T-helper 22 cell (primary cell): Measurements from ENCODE around the gene TUBB2B.
"Not testable (repeated sequence)": the region's sequence is repeated elsewhere in the genome, so short reads cannot be mapped to it uniquely, and the experiment has no call there.

ENCODE experiments used
- DNase-seq: peaks from one replicate; pipeline ENCODE4 v3.0.0-alpha.2; 2020; ENCODE audit warnings: low read depth

Gene TUBB2B

DNA sequence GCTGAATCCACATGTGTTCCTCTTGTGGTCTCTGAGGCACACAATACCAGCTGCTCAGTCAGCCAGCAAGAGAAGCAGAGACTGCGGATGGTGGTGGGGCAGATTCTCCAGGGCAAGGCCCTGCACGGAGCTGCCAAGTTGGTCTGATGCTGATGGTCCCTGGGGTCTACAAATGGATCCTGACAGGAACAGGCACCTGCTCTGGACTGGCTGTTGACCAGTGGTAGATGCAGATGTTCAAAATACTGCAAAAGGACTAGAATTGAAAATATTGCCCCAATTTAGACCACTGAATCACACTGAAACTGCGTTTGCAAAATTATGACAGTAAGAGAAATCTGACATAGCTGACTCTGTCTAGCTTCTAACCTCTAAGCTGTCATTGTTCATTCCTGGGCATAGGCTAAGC lies 40.5 kb downstream of the TUBB2B start:
- no peak for DNase-seq

DNA sequence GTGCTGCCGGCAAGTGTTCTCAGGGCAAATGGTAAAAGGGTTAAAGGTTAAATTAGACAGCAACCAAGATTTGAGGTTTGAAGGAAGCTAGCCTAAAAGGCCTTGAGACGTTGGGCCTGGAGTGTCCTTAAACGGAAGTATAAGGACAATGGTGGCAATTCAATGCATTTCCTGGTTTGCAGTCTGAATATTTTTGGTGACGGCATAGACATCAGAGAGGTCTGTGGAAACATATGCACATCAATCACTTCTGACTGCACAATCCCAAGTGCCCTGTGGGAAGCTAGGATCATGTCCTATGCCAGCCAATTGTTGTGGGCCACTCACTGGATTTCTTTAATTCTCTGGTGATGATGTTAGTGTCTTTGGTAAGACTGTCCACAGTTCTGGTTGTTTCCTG lies 44.4 kb downstream of the TUBB2B start:
- DNase-seq, result no peak

DNA sequence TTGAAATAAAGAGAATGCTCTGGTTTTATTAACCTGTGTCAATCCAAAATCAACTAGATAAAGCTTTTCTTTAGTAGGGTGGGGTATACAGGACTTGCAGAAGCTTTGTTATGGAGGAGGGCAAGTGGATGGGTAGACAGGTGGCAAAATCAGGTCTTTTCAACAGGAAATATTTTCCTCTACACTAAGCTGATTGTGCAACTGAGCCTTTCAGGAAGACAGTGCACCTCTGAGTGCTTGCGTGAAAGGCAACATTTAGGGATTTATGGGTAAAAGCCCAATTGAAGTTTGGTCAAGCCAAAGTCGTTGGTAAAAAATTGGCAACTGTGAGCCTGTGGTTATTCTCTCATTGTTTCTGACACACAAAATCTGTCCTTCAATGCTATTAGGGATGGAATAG lies 46.3 kb downstream of the TUBB2B start:
- no peak for DNase-seq

DNA sequence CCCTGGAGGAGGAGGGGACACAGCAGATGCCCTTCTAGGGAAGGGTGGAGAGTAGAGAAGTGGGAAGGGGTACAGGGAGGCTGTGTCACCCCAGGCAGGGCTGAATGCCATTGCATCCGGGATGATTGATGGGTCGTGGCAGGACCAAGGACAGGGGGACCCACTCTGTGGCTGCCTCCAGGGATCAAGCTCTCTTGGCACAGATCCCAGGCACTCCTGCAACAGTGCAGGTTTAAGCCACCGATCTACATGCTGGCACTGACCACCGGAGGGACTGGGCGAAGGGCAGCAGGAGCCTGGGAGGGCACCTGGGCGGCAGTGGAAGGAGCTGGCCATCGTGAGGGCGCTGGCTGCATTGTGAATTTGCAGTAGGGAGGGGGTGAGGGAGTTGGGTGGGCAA lies 47.5 kb downstream of the TUBB2B start:
- DNase-seq, result not testable (repeated sequence)

GRCh38 chr6:3178666-3179065 lies 48.8 kb downstream of the TUBB2B start:
- DNase-seq, result not testable (repeated sequence)

- DNase-seq, result no peak
Measured at GRCh38 chr6:3176562-3177355, 50.7 kb downstream of the TUBB2B start.

DNA sequence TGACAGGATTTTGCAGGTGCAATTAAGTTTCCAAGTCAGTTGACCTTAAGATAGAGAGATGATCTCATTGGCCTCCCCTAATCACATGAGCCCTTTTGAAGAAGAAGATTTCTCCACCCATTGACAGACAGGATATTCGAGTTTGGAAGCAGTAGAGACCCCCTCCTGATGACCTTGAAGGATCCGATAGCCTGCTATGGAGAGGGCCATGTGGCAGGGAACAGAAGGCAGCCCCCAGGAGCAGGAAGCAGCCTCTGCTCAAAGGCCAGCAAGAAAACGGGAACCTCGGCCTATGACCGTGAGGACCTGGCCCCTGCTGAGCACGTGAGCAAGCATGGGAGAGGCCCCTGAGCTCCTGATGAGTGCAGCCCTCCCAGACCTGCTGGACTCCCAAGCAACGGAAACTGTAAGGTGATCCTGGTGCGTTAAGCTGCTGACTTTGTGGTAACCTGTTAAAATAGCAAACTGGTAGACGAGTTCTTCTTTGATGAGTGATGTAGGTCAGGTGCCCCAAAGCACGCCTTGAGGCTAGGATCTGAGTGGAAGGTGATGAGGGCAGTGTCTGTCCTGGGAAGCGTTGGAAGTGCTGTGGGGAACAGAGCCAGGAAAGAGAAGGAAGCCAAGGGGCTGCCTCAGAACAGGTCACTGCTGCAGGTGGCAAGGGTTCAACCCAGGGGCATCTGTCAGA lies 51.6 kb downstream of the TUBB2B start:
- DNase-seq, result no peak
